Fibroblast of the conjunctiva (primary cell): ENCODE results near the gene NUTM2E.
A peak's percentile ranks its signal among the peaks of the same experiment; 100 is the strongest.
"Not testable (repeated sequence)": the region's sequence is repeated elsewhere in the genome, so short reads cannot be mapped to it uniquely, and the experiment has no call there.

Source experiments
- DNase-seq: peaks from one replicate; pipeline ENCODE4 v3.0.0-alpha.2; 2010; ENCODE audit warnings: low read depth

NUTM2E gene

GRCh38 chr10:79866903-79867551, 40.5 kb downstream of the NUTM2E start:
- DNase-seq: not testable (repeated sequence)

- DNase-seq: not testable (repeated sequence)
Observed at GRCh38 chr10:79868023-79868422, 41.5 kb downstream of the NUTM2E start.

- peak; percentile 0 for DNase-seq
Observed at GRCh38 chr10:79869439-79870097, 43.0 kb downstream of the NUTM2E start.

- DNase-seq: not testable (repeated sequence)
Observed at GRCh38 chr10:79871729-79872128, 45.2 kb downstream of the NUTM2E start.
